K562 (cell line): ENCODE results near the gene RAB38. TPM values are rescaled to one million over a fixed set of nuclear protein-coding genes. Genes with fewer than 3 reads are reported as not detected.

ENCODE experiments used
- ATAC-seq: fragments of 200-7000 bp; cut with Tn5 transposase; 3 replicates; pipeline ENCODE4 v1.9.1; 2020; ENCODE audit warnings: moderate library complexity
- BruUV-seq: library from RNA; stranded (reverse); fragments of 400-500 nt; replicated peaks from 2 replicates; lab custom pipeline; 2021; lab: Mats Ljungman, UMichigan
- CTCF ChIA-PET: fragments of 300-600 bp; formaldehyde crosslinking; extraction: SDS; loops from one replicate; lab custom pipeline; 2021; ENCODE audit warnings: low intra/inter-chr PET ratio; lab: Yijun Ruan, JAX
- POLR2A ChIA-PET: fragments of 300-600, 350-650 bp; sonication (Branson Sonifier 250); formaldehyde crosslinking; extraction: SDS; loops from one replicate; lab custom pipeline; 2021; ENCODE audit warnings: antibody characterized with exemption, inconsistent platforms; lab: Yijun Ruan, JAX
- DNase-seq, 4 experiments: peaks; one replicate each; pipeline versions ENCODE4 v3.0.0 to v3.0.0-alpha.2; 2011 to 2018; ENCODE audit warnings: low spot score in 3 of 4, mixed read lengths in 3 of 4; ENCODE audit errors: extremely low read depth in 1 of 4
- FAIRE-seq: peaks from 2 replicates; lab custom pipeline; 2011; peaks lifted over from hg19 to GRCh38; lab: Jason Lieb, UNC
- H2AFZ ChIP-seq: 2 replicates; pipeline ENCODE4 v1.6.0; 2011; ENCODE audit warnings: low read depth, low read length, control low read depth, inconsistent platforms
- H3K27ac ChIP-seq: fragments of 200-600 bp; 3 replicates; pipeline ENCODE4 v1.8.0; 2011; ENCODE audit warnings: low read depth, mild to moderate bottlenecking, control low read depth, inconsistent platforms, low read length, moderate library complexity, mixed read lengths; ENCODE audit errors: extremely low read depth
- H3K27me3 ChIP-seq, 2 experiments: fragments of 300-600 bp in 1 of 2; 2 replicates in 1 of 2; 3 replicates in 1 of 2; pipeline versions ENCODE4 v1.6.0 to v1.8.0; 2011; ENCODE audit warnings: inconsistent platforms in 2 of 2, low read length in 2 of 2, mild to moderate bottlenecking in 1 of 2, mixed read lengths in 1 of 2, moderate library complexity in 1 of 2; ENCODE audit not compliant: control insufficient read depth in 2 of 2, insufficient read depth in 2 of 2
- H3K36me3 ChIP-seq: fragments of 300-600 bp; 3 replicates; pipeline ENCODE4 v1.8.0; 2011; ENCODE audit warnings: mild to moderate bottlenecking, low read length, inconsistent platforms; ENCODE audit not compliant: control insufficient read depth, insufficient read depth
- H3K4me1 ChIP-seq, 2 experiments: fragments of 200-600 bp in 1 of 2; replicated peaks in 1 of 2; 2 replicates in 1 of 2; 3 replicates in 1 of 2; pipeline versions ENCODE4 v1.5.1 to v1.8.0; 2011; ENCODE audit warnings: inconsistent platforms in 2 of 2, low read length in 2 of 2, mild to moderate bottlenecking in 1 of 2, mixed read lengths in 1 of 2, moderate library complexity in 1 of 2; ENCODE audit not compliant: control insufficient read depth in 2 of 2, insufficient read depth in 2 of 2
- H3K4me2 ChIP-seq: 2 replicates; pipeline ENCODE4 v1.6.1; 2011; ENCODE audit warnings: low read length, control low read depth, inconsistent platforms, mixed read lengths; ENCODE audit not compliant: insufficient read depth
- H3K4me3 ChIP-seq: fragments of 200-600 bp; sonication (generic), shearing (Covaris generic); 2 replicates; pipeline ENCODE4 v1.5.1; 2016; ENCODE audit warnings: control low read depth, inconsistent platforms
- H3K79me2 ChIP-seq: fragments of 200-600 bp; 3 replicates; pipeline ENCODE4 v1.8.0; 2011; ENCODE audit warnings: low read length, inconsistent platforms; ENCODE audit not compliant: control insufficient read depth, insufficient read depth
- H3K9ac ChIP-seq, 2 experiments: 2 replicates each; pipeline versions ENCODE4 v1.6.0 to v1.6.1; 2011; ENCODE audit warnings: low read depth in 2 of 2, low read length in 2 of 2, control low read depth in 1 of 2, inconsistent platforms in 1 of 2, mild to moderate bottlenecking in 1 of 2, mixed read lengths in 1 of 2; ENCODE audit not compliant: insufficient read depth in 1 of 2
- H3K9me1 ChIP-seq: one replicate; pipeline ENCODE4 v1.6.0; 2011; ENCODE audit warnings: inconsistent platforms, mild to moderate bottlenecking, low read length, moderate library complexity; ENCODE audit not compliant: control insufficient read depth, insufficient read depth
- H3K9me3 ChIP-seq: replicated peaks from 2 replicates; pipeline ENCODE4 v1.5.1; 2011; ENCODE audit warnings: low read depth, low read length, inconsistent platforms; ENCODE audit not compliant: control insufficient read depth, insufficient read depth
- H4K20me1 ChIP-seq: replicated peaks from 2 replicates; pipeline ENCODE4 v1.6.1; 2011; ENCODE audit warnings: low read length, inconsistent platforms, mixed read lengths; ENCODE audit not compliant: control insufficient read depth, insufficient read depth
- ETV1 ChIP-seq: fragments of 450-650 bp; conservative IDR thresholded peaks from 2 replicates; pipeline ENCODE4 v1.6.1; 2016; ENCODE audit warnings: missing genetic modification characterization, control low read depth, low read depth, missing compliant biosample characterization
- GABPB1 ChIP-seq: sonication (generic); formaldehyde crosslinking; IDR thresholded peaks from 2 replicates; pipeline ENCODE4 v1.8.0; 2022; ENCODE audit warnings: mild to moderate bottlenecking, missing genetic modification reagents
- PTBP1 ChIP-seq: fragments of 200-400 bp; formaldehyde crosslinking; IDR thresholded peaks from 2 replicates; pipeline ENCODE4 v1.6.1; 2017; ENCODE audit warnings: low read depth, low read length
- in situ Hi-C: fragments of 300-500 bp; cut with MboI; formaldehyde crosslinking; loops from 4 replicates; pipeline ENCODE4 v1.15.0; 2018; ENCODE audit warnings: inconsistent platforms, mixed read lengths
- intact Hi-C: fragments of 100-400 bp; cut with micrococcal nuclease; formaldehyde crosslinking; loops from 2 replicates; pipeline ENCODE4 v1.14.2; 2022
- polyA plus RNA-seq, 8 experiments: library from polyadenylated mRNA; depleted of rRNA in 4 of 8; stranded (reverse) in 5 of 8; unstranded in 3 of 8; fragments of >200 nt; fragmentation: Nextera tagmentation in 2 of 8; fragmentation: Illumina TruSeq in 1 of 8; extraction: Ambion mirVana in 2 of 8; extraction: Trizol in 1 of 8; gene quantifications; 2 replicates each; pipeline versions ENCODE4 v1.2.1 to v1.2.3, GENCODE V29; 2011 to 2014; ENCODE audit warnings: inconsistent platforms in 1 of 8, missing spikeins in 1 of 8
- total RNA-seq, 7 experiments: library from RNA; depleted of rRNA in 6 of 7; stranded (reverse); fragments of >200 nt in 6 of 7; fragmentation: Illumina TruSeq in 2 of 7; extraction: Trizol in 2 of 7; gene quantifications; 2 replicates each; pipeline versions ENCODE4 v1.2.1 to v1.2.3, GENCODE V29; 2011 to 2021; ENCODE audit warnings: low replicate concordance in 1 of 7
- TF ChIP-seq, protein P1 (sequence below): fragments of 450-650 bp; IDR thresholded peaks from 2 replicates; pipeline ENCODE4 v1.6.1; 2017; ENCODE audit warnings: mild to moderate bottlenecking, moderate library complexity

The RAB38 gene
- total and polyA plus RNA-seq, 9 of the 15 experiments (the other 6 are each of a cell fraction or from before 2014, with no cell fraction given): 0.59 to 2.9 (median 2.2) TPM

DNA sequence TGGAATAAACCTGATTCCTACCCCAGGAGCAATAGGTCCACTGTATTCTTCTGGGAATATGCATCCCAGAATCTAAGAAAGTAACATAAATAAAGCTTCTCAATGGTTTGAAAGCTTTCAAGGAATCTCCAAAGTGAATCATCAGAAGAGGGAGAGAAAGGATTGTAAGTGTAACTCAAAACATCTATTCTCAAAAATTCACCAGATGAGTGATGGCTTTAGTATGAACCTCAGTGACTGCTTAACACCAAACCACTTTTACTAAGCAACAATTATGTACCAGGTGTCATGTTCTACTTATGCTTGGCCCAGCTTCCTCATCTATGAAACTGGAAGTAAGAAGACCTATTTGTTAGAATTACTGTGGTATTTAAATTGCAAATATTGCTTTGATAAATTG, 7.4 kb downstream of the RAB38 start:
- Histone ChIP-seq H3K27ac (no peak overlapping the region), H2AFZ (no peak overlapping the region), H3K27me3 (no peaks in the 10 kb centered on the region), H4K20me1 (no peaks in the 10 kb centered on the region), H3K4me2 (no peak overlapping the region), H3K79me2 (no peaks in the 10 kb centered on the region), H3K36me3 (no peaks in the 10 kb centered on the region), H3K9ac (no peak overlapping the region), H3K9me1 (no peaks in the 10 kb centered on the region), H3K4me1 (no peaks in the 10 kb centered on the region), H3K9me3 (no peaks in the 10 kb centered on the region), H3K4me3 (no peak overlapping the region)
- ATAC-seq: no peak
- FAIRE-seq: no peak
- POLR2A ChIA-PET: no interaction called here
- no TSS peak for BruUV-seq
- in situ Hi-C loops: no loop called here
- TF ChIP-seq GABPB1 (CRISPR knock-in tag) (no peak), PTBP1 (no peak), ETV1 (tag) (no peak)
- TF ChIP-seq, protein P1, sequence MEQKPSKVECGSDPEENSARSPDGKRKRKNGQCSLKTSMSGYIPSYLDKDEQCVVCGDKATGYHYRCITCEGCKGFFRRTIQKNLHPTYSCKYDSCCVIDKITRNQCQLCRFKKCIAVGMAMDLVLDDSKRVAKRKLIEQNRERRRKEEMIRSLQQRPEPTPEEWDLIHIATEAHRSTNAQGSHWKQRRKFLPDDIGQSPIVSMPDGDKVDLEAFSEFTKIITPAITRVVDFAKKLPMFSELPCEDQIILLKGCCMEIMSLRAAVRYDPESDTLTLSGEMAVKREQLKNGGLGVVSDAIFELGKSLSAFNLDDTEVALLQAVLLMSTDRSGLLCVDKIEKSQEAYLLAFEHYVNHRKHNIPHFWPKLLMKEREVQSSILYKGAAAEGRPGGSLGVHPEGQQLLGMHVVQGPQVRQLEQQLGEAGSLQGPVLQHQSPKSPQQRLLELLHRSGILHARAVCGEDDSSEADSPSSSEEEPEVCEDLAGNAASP: no peak
- DNase-seq: no peak
- intact Hi-C loops: no loop called here
- CTCF ChIA-PET: no interaction called here
